K562 (cell line): ENCODE data around the gene PRKAG2. TPM values are rescaled to one million over a fixed set of nuclear protein-coding genes. Genes with fewer than 3 reads are reported as not detected.
A peak's percentile ranks its signal among the peaks of the same experiment; 100 is the strongest.

ENCODE experiments used
- ATAC-seq: fragments of 200-7000 bp; cut with Tn5 transposase; 3 replicates; pipeline ENCODE4 v1.9.1; 2020; ENCODE audit warnings: moderate library complexity
- Bru-seq: library from RNA; stranded (reverse); fragments of 400-500 nt; gene quantifications from one replicate; lab custom pipeline; 2021; lab: Mats Ljungman, UMichigan
- BruChase-seq, 2 experiments: library from RNA; stranded (reverse); fragments of 400-500 nt; gene quantifications; one replicate each; lab custom pipeline; 2021; lab: Mats Ljungman, UMichigan
- BruUV-seq: library from RNA; stranded (reverse); fragments of 400-500 nt; replicated peaks from 2 replicates; lab custom pipeline; 2021; lab: Mats Ljungman, UMichigan
- CTCF ChIA-PET: fragments of 300-600 bp; formaldehyde crosslinking; extraction: SDS; loops from one replicate; lab custom pipeline; 2021; ENCODE audit warnings: low intra/inter-chr PET ratio; lab: Yijun Ruan, JAX
- POLR2A ChIA-PET: fragments of 300-600, 350-650 bp; sonication (Branson Sonifier 250); formaldehyde crosslinking; extraction: SDS; loops from one replicate; lab custom pipeline; 2021; ENCODE audit warnings: antibody characterized with exemption, inconsistent platforms; lab: Yijun Ruan, JAX
- DNase-seq, 4 experiments: peaks; one replicate each; pipeline versions ENCODE4 v3.0.0 to v3.0.0-alpha.2; 2011 to 2018; ENCODE audit warnings: low spot score in 3 of 4, mixed read lengths in 3 of 4; ENCODE audit errors: extremely low read depth in 1 of 4
- FAIRE-seq: peaks from 2 replicates; lab custom pipeline; 2011; peaks lifted over from hg19 to GRCh38; lab: Jason Lieb, UNC
- H2AFZ ChIP-seq: 2 replicates; pipeline ENCODE4 v1.6.0; 2011; ENCODE audit warnings: low read depth, low read length, control low read depth, inconsistent platforms
- H3K27ac ChIP-seq: fragments of 200-600 bp; 3 replicates; pipeline ENCODE4 v1.8.0; 2011; ENCODE audit warnings: low read depth, mild to moderate bottlenecking, control low read depth, inconsistent platforms, low read length, moderate library complexity, mixed read lengths; ENCODE audit errors: extremely low read depth
- H3K27me3 ChIP-seq, 2 experiments: fragments of 300-600 bp in 1 of 2; 2 replicates in 1 of 2; 3 replicates in 1 of 2; pipeline versions ENCODE4 v1.6.0 to v1.8.0; 2011; ENCODE audit warnings: inconsistent platforms in 2 of 2, low read length in 2 of 2, mild to moderate bottlenecking in 1 of 2, mixed read lengths in 1 of 2, moderate library complexity in 1 of 2; ENCODE audit not compliant: control insufficient read depth in 2 of 2, insufficient read depth in 2 of 2
- H3K36me3 ChIP-seq: fragments of 300-600 bp; 3 replicates; pipeline ENCODE4 v1.8.0; 2011; ENCODE audit warnings: mild to moderate bottlenecking, low read length, inconsistent platforms; ENCODE audit not compliant: control insufficient read depth, insufficient read depth
- H3K4me1 ChIP-seq, 2 experiments: fragments of 200-600 bp in 1 of 2; replicated peaks in 1 of 2; 2 replicates in 1 of 2; 3 replicates in 1 of 2; pipeline versions ENCODE4 v1.5.1 to v1.8.0; 2011; ENCODE audit warnings: inconsistent platforms in 2 of 2, low read length in 2 of 2, mild to moderate bottlenecking in 1 of 2, mixed read lengths in 1 of 2, moderate library complexity in 1 of 2; ENCODE audit not compliant: control insufficient read depth in 2 of 2, insufficient read depth in 2 of 2
- H3K4me2 ChIP-seq: 2 replicates; pipeline ENCODE4 v1.6.1; 2011; ENCODE audit warnings: low read length, control low read depth, inconsistent platforms, mixed read lengths; ENCODE audit not compliant: insufficient read depth
- H3K4me3 ChIP-seq: fragments of 200-600 bp; sonication (generic), shearing (Covaris generic); 2 replicates; pipeline ENCODE4 v1.5.1; 2016; ENCODE audit warnings: control low read depth, inconsistent platforms
- H3K79me2 ChIP-seq: fragments of 200-600 bp; 3 replicates; pipeline ENCODE4 v1.8.0; 2011; ENCODE audit warnings: low read length, inconsistent platforms; ENCODE audit not compliant: control insufficient read depth, insufficient read depth
- H3K9ac ChIP-seq, 2 experiments: 2 replicates each; pipeline versions ENCODE4 v1.6.0 to v1.6.1; 2011; ENCODE audit warnings: low read depth in 2 of 2, low read length in 2 of 2, control low read depth in 1 of 2, inconsistent platforms in 1 of 2, mild to moderate bottlenecking in 1 of 2, mixed read lengths in 1 of 2; ENCODE audit not compliant: insufficient read depth in 1 of 2
- H3K9me1 ChIP-seq: one replicate; pipeline ENCODE4 v1.6.0; 2011; ENCODE audit warnings: inconsistent platforms, mild to moderate bottlenecking, low read length, moderate library complexity; ENCODE audit not compliant: control insufficient read depth, insufficient read depth
- H3K9me3 ChIP-seq: replicated peaks from 2 replicates; pipeline ENCODE4 v1.5.1; 2011; ENCODE audit warnings: low read depth, low read length, inconsistent platforms; ENCODE audit not compliant: control insufficient read depth, insufficient read depth
- H4K20me1 ChIP-seq: replicated peaks from 2 replicates; pipeline ENCODE4 v1.6.1; 2011; ENCODE audit warnings: low read length, inconsistent platforms, mixed read lengths; ENCODE audit not compliant: control insufficient read depth, insufficient read depth
- CXXC5 ChIP-seq: fragments of 250-450 bp; sonication (Bioruptor Pico); IDR thresholded peaks from 2 replicates; pipeline ENCODE4 v1.8.0; 2022; ENCODE audit warnings: inconsistent platforms, mild to moderate bottlenecking, moderate library complexity
- FOXK2 ChIP-seq, 2 experiments: fragments of 450-650 bp; IDR thresholded peaks in 1 of 2; conservative IDR thresholded peaks in 1 of 2; 2 replicates each; pipeline ENCODE4 v1.6.1; 2016; ENCODE audit warnings: low read depth in 2 of 2, mild to moderate bottlenecking in 1 of 2
- IRF2 ChIP-seq: sonication (generic); formaldehyde crosslinking; IDR thresholded peaks from 2 replicates; pipeline ENCODE4 v1.8.1; 2022; ENCODE audit warnings: mild to moderate bottlenecking, missing genetic modification reagents
- MYBL2 ChIP-seq, 2 experiments: fragments of 450-650 bp in 1 of 2; sonication (generic) in 1 of 2; formaldehyde crosslinking in 1 of 2; IDR thresholded peaks; 2 replicates each; pipeline versions ENCODE4 v1.6.1 to v1.8.1; 2017 to 2022; ENCODE audit warnings: borderline replicate concordance in 1 of 2, inconsistent platforms in 1 of 2, low read depth in 1 of 2, mild to moderate bottlenecking in 1 of 2, missing genetic modification reagents in 1 of 2, moderate library complexity in 1 of 2
- NBN ChIP-seq: fragments of 450-650 bp; IDR thresholded peaks from 2 replicates; pipeline ENCODE4 v1.6.1; 2016; ENCODE audit warnings: low read depth, mild to moderate bottlenecking
- PML ChIP-seq: IDR thresholded peaks from 2 replicates; pipeline ENCODE4 v1.6.1; 2012; ENCODE audit warnings: low read length, inconsistent platforms
- POLR2A ChIP-seq: fragments of 450-650 bp; conservative IDR thresholded peaks from 2 replicates; pipeline ENCODE4 v1.6.1; 2016
- POLR2B ChIP-seq: fragments of 450-650 bp; IDR thresholded peaks from 2 replicates; pipeline ENCODE4 v1.6.1; 2018; ENCODE audit warnings: low read depth; ENCODE audit not compliant: partially characterized antibody
- RBM14 ChIP-seq: fragments of 200-400 bp; formaldehyde crosslinking; IDR thresholded peaks from 2 replicates; pipeline ENCODE4 v1.6.1; 2018; ENCODE audit warnings: low read depth, mild to moderate bottlenecking, low read length, moderate library complexity, borderline replicate concordance; ENCODE audit not compliant: insufficient read depth
- TAL1 ChIP-seq: fragments of 450-650 bp; IDR thresholded peaks from 2 replicates; pipeline ENCODE4 v1.6.1; 2016; ENCODE audit warnings: mild to moderate bottlenecking
- WHSC1 ChIP-seq: IDR thresholded peaks from one replicate; pipeline ENCODE4 v1.6.1; 2012; ENCODE audit warnings: low read length, control low read depth, inconsistent platforms
- ZBTB9 ChIP-seq: fragments of 450-650 bp; formaldehyde crosslinking; IDR thresholded peaks from 2 replicates; pipeline ENCODE4 v1.4.0; 2020; ENCODE audit warnings: mild to moderate bottlenecking, moderate library complexity
- ZNF232 ChIP-seq: sonication (generic); formaldehyde crosslinking; IDR thresholded peaks from 2 replicates; pipeline ENCODE4 v1.8.0; 2022; ENCODE audit warnings: mild to moderate bottlenecking, missing genetic modification reagents
- WGBS: fragments of 100-300 bp; shearing (Covaris generic); methylation state at CpG from one replicate; pipeline ENCODE4 v1.1.6; 2016; ENCODE audit warnings: low coverage, mixed read lengths; ENCODE audit not compliant: insufficient coverage; ENCODE audit errors: missing lambda C conversion rate; 5-methylcytosine and 5-hydroxymethylcytosine counted together
- in situ Hi-C: fragments of 300-500 bp; cut with MboI; formaldehyde crosslinking; loops from 4 replicates; pipeline ENCODE4 v1.15.0; 2018; ENCODE audit warnings: inconsistent platforms, mixed read lengths
- intact Hi-C: fragments of 100-400 bp; cut with micrococcal nuclease; formaldehyde crosslinking; loops from 2 replicates; pipeline ENCODE4 v1.14.2; 2022
- long read RNA-seq, 3 experiments: library from polyadenylated mRNA in 2 of 3; library from RNA in 1 of 3; unstranded in 2 of 3; stranded (forward) in 1 of 3; transcript quantifications; one replicate each; pipeline ENCODE4 v2.0.0, GENCODE V29; 2019 to 2022
- polyA minus RNA-seq, 3 experiments: library from RNA; depleted of rRNA, polyadenylated mRNA; stranded (reverse); fragments of >200 nt; gene quantifications; 2 replicates each; pipeline ENCODE4 v1.2.3, GENCODE V29; 2011
- polyA plus RNA-seq, 8 experiments: library from polyadenylated mRNA; depleted of rRNA in 4 of 8; stranded (reverse) in 5 of 8; unstranded in 3 of 8; fragments of >200 nt; fragmentation: Nextera tagmentation in 2 of 8; fragmentation: Illumina TruSeq in 1 of 8; extraction: Ambion mirVana in 2 of 8; extraction: Trizol in 1 of 8; gene quantifications; 2 replicates each; pipeline versions ENCODE4 v1.2.1 to v1.2.3, GENCODE V29; 2011 to 2014; ENCODE audit warnings: inconsistent platforms in 1 of 8, missing spikeins in 1 of 8
- total RNA-seq, 7 experiments: library from RNA; depleted of rRNA in 6 of 7; stranded (reverse); fragments of >200 nt in 6 of 7; fragmentation: Illumina TruSeq in 2 of 7; extraction: Trizol in 2 of 7; gene quantifications; 2 replicates each; pipeline versions ENCODE4 v1.2.1 to v1.2.3, GENCODE V29; 2011 to 2021; ENCODE audit warnings: low replicate concordance in 1 of 7
- TF ChIP-seq, protein P1 (sequence below): fragments of 450-650 bp; formaldehyde crosslinking; IDR thresholded peaks from 2 replicates; pipeline ENCODE4 v1.4.0; 2022; ENCODE audit warnings: missing genetic modification characterization

PRKAG2 gene
- 7.2 and 11.4 TPM in 2 replicates for total RNA-seq (2011; cell fraction: chromatin; rRNA removed; ENCODE audit: low replicate concordance)
- 2.8 and 4.7 TPM in 2 replicates for total RNA-seq (2011; cell fraction: nucleolus; rRNA removed)
- 4.8 and 6.9 TPM in 2 replicates for total RNA-seq (2011; cell fraction: nucleoplasm; rRNA removed)
- 3.1 TPM in 2 replicates for total RNA-seq (2014; rRNA removed)
- total RNA-seq (2014; rRNA removed; fragmentation: Illumina TruSeq; extraction: Trizol), result 3.3 and 3.9 TPM in 2 replicates
- total RNA-seq (2015; rRNA removed; fragmentation: Illumina TruSeq; extraction: Trizol), result 1.8 and 2.8 TPM in 2 replicates
- 3.6 and 5.0 TPM in 2 replicates for total RNA-seq (2021)
- polyA plus RNA-seq (2011; rRNA removed), result 3.8 and 5.6 TPM in 2 replicates
- polyA plus RNA-seq (2011; cell fraction: cytosol; rRNA removed), result 1.3 and 1.8 TPM in 2 replicates
- 3.0 and 4.6 TPM in 2 replicates for polyA plus RNA-seq (2011; cell fraction: nucleus; rRNA removed)
- 2.3 and 2.7 TPM in 2 replicates for polyA plus RNA-seq (2012)
- polyA plus RNA-seq (2014; fragmentation: Illumina TruSeq; extraction: Trizol), result 3.2 and 4.0 TPM in 2 replicates
- 1 to 10 TPM in 1 of 2 experiments, under 1 TPM in 1; 0.99 to 1.1 TPM for polyA plus RNA-seq (2014; fragmentation: Nextera tagmentation; extraction: Ambion mirVana)
- 3.5 and 3.6 TPM in 2 replicates for polyA plus RNA-seq (2014; rRNA removed)
- 4.2 and 6.0 TPM in 2 replicates for polyA minus RNA-seq (2011; rRNA and poly(A)+ RNA removed)
- polyA minus RNA-seq (2011; cell fraction: cytosol; rRNA and poly(A)+ RNA removed), result 2.1 TPM in 1 of 2 replicates, not detected in the other
- polyA minus RNA-seq (2011; cell fraction: nucleus; rRNA and poly(A)+ RNA removed), result 2.4 and 2.7 TPM in 2 replicates
- Bru-seq, nascent RNA, result percentile 30 among the genes with signal in this experiment
- percentile 31 among the genes with signal in this experiment for BruChase-seq, experiment 1, labeled RNA remaining after a 2-hour chase
- BruChase-seq, experiment 2, labeled RNA remaining after a 6-hour chase, result percentile 31 among the genes with signal in this experiment
- long read RNA-seq, experiment 1, transcript PRKAG2-203 (12 exons, 2,318 nt), result major isoform, 7 of 16 reads
- long read RNA-seq, experiment 1, partial matches to known transcripts, result 5 of 16 reads
- long read RNA-seq, experiment 1, other reads (novel, unspliced or antisense), result 4 of 16 reads
- long read RNA-seq, experiment 2, partial matches to known transcripts, result 1 of 5 reads
- long read RNA-seq, experiment 2, other reads (novel, unspliced or antisense), result 3 of 5 reads
- long read RNA-seq, experiment 3, partial matches to known transcripts, result 0 of 1 reads
- long read RNA-seq, experiment 3, other reads (novel, unspliced or antisense), result 0 of 1 reads

DNA sequence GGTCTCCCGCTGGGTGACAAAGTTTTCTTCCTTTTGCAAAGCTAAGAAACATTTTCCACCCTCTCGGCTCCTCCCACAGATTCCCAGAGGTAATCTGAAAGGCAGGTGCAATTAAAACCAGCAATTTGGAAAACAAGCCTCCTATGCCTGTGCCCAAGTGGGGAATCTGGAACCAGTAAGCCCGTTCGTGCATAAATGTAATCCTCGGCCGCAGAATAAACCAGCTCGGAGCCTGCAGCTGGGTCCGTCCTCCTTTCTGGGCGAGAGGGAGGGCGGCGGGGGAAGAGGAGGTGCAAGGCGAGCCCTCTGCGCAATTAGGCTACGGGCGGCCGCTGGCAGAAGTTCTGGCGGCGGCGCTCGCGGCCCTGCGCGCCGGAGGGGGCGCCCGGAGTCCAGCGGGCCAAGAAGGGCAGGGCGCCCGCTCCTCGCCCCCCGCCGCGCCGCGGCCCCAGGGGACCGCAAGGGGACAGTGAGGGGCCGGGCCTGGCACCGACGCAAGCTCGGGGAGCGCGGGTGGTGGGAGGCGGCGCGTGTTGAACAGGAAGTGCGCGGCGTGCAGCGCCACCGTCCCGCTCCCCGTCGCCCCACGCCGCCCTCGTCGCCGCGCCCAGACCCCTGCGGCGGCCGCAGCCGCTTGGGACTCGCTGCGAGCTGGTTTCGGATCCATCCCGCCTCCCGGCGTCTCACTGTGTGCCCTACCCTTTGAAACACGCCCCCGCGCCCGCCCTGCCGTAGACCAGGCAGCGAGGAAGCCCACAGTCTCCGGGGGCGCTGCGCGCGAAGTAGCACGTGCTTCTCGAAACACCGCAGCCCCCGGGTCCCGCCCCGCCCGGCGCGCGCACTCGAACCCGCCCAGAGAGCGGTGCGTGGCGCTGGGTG, at the start of gene PRKAG2:
TSS of gene PRKAG2 (minus strand) at position 217 of the 879 bp plus-strand sequence. CDS start 495 bp downstream, outside the sequence.
- Histone ChIP-seq H3K9me3 (no peaks in the 10 kb centered on the region), H4K20me1 (no peaks in the 10 kb centered on the region; the same call in 1 of the 2 replicates), H3K27me3 (peaks cover 29 to 59% of the 10 kb centered on the region in 2 experiments), H3K4me3 (peak within 1 kb of the TSS; percentile 2; the same call in 1 of the 2 replicates), H3K79me2 (no peaks in the 10 kb centered on the region), H3K27ac (no peak within 1 kb of the TSS), H3K4me2 (0 out of 2 replicates have a peak within 1 kb of the TSS, but pooled peaks have one; percentile 22), H3K9ac (0 out of 4 replicates have a peak within 1 kb of the TSS, but pooled peaks of 1 of the 2 experiments have one; percentile 10), H3K9me1 (no peaks in the 10 kb centered on the region), H3K4me1 (peaks cover 0 to 30% of the 10 kb centered on the region in 2 experiments; a peak in 3 of 5 replicates), H2AFZ (0 out of 2 replicates have a peak within 1 kb of the TSS, but pooled peaks have one; percentile 18), H3K36me3 (no peaks in the 10 kb centered on the region)
- DNase-seq, result peak in 2 of 4 experiments; percentile 65 to 66
- intact Hi-C loops, result no loop called here
- in situ Hi-C loops, result no loop called here
- POLR2A ChIA-PET, result no interaction called here
- peak; percentile 25 for ATAC-seq
- CTCF ChIA-PET, result no interaction called here
- FAIRE-seq, result no peak
- 10% methylated on average over 67 of the region's 95 CpGs for WGBS
- no TSS peak for BruUV-seq
- TF ChIP-seq MYBL2 (IDR thresholded peaks at IDR 0.05; ENCODE audit: low read depth) (no peak), MYBL2 (CRISPR knock-in tag; IDR thresholded peaks at IDR 0.05; ENCODE audit: borderline replicate concordance) (no peak), ZNF232 (CRISPR knock-in tag) (no peak), TAL1 (no peak), RBM14 (no peak), CXXC5 (CRISPR knock-in tag) (0 out of 2 replicates have a peak, but pooled peaks have one; percentile 26), POLR2A (no peak), IRF2 (no peak), WHSC1 (no peak), FOXK2 (conservative IDR thresholded peaks at IDR 0.05 in 1 of 2, IDR thresholded peaks at IDR 0.05 in 1 of 2; ENCODE audit: low read depth in 2 of 2) (no peak), ZBTB9 (no peak), PML (no peak), POLR2B (no peak), NBN (no peak)
- TF ChIP-seq, protein P1, sequence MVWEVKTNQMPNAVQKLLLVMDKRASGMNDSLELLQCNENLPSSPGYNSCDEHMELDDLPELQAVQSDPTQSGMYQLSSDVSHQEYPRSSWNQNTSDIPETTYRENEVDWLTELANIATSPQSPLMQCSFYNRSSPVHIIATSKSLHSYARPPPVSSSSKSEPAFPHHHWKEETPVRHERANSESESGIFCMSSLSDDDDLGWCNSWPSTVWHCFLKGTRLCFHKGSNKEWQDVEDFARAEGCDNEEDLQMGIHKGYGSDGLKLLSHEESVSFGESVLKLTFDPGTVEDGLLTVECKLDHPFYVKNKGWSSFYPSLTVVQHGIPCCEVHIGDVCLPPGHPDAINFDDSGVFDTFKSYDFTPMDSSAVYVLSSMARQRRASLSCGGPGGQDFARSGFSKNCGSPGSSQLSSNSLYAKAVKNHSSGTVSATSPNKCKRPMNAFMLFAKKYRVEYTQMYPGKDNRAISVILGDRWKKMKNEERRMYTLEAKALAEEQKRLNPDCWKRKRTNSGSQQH (CRISPR knock-in tag), result no peak
